Measurements from ENCODE around the gene HAL.

HAL gene

DNA sequence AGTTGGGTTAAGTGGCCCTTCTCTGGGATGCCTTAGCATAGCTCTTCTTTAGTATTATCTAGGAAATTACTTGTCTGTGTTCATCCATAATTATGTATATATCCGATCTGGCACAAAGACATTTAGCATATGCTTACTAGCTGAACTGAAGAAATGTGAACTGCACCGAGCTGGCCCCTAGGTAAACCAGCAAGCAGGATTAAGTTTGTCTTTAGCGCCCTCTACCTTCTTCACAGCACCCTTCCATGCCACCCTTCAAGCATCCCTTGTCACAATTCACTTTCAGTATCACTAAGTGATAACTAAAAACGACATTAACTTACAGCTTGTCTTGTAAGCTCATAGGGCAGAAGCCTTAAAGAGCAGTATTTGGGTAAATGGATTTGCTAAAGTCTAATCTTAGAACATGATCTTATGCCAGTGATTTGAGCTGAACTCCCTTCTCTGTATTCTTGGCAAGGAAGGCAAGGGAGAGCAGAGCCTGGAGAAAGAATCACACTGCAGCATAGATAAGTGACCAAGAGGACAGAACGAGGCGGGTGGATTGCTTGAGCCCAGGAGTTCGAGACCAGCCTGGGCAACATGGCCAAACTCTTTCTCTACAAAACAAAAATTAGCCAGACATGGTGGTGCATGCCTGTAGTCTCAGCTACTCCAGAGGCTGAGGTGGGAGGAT lies 2.6 kb upstream of the HAL start:
- no peak overlapping the region for H3K27ac ChIP-seq (ENCODE audit: extremely low read depth, low read depth, low read length)
- no peaks in the 10 kb centered on the region for H3K4me1 ChIP-seq (ENCODE audit: control insufficient read depth, insufficient read depth, low read length)
- H3K4me3 ChIP-seq (ENCODE audit: low read depth, low read length): no peak overlapping the region
- peaks cover 21 to 32% of the 10 kb centered on the region in 2 experiments for H3K36me3 ChIP-seq (ENCODE audit: control insufficient read depth in 2 of 2, insufficient read depth in 1 of 2, low read length in 2 of 2)
- H3K9me3 ChIP-seq (ENCODE audit: control insufficient read depth, insufficient read depth, low read depth, low read length): no peaks in the 10 kb centered on the region
- ChIA-PET CTCF (interaction anchor here (0.6 to 5.6 kb wide), 46 partner anchors 9 to 1873 kb away, joined by 3 to 58 read pairs (median 4); partner anchors contain the start of genes AMDHD1 and CCDC38), POLR2A (interaction anchor here (2.3 kb wide), 1 partner anchor 37 kb away, joined by 10 read pairs; the partner anchor contains the start of gene LTA4H)
- TF ChIP-seq ZNF16 (tag by site-specific recombination; IDR thresholded peaks at IDR 0.05; ENCODE audit: low read depth) (no peak), ZNF292 (tag by site-specific recombination; IDR thresholded peaks at IDR 0.05; ENCODE audit: borderline replicate concordance, low read depth) (no peak), ZNF274 (IDR thresholded peaks at IDR 0.05; ENCODE audit: low read length) (no peak), ZNF274 (tag by site-specific recombination; IDR thresholded peaks at IDR 0.05; ENCODE audit: borderline replicate concordance) (no peak), ZNF24 (tag by site-specific recombination; IDR thresholded peaks at IDR 0.05) (no peak; the same call in 1 of the 2 replicates), ZNF660 (tag by site-specific recombination; IDR thresholded peaks at IDR 0.05) (peak; percentile 37; the same call in 1 of the 2 replicates), YY1 (tag by site-specific recombination; IDR thresholded peaks at IDR 0.05) (no peak), ZNF76 (tag by site-specific recombination; IDR thresholded peaks at IDR 0.05; ENCODE audit: borderline replicate concordance, low read depth) (no peak), RBAK (tag by site-specific recombination; IDR thresholded peaks at IDR 0.05) (no peak), ZEB2 (tag by site-specific recombination; IDR thresholded peaks at IDR 0.05) (no peak), ZNF138 (tag by site-specific recombination; IDR thresholded peaks at IDR 0.05; ENCODE audit: borderline replicate concordance) (no peak), BCL11B (tag by site-specific recombination; IDR thresholded peaks at IDR 0.05; ENCODE audit: low read depth) (no peak), EGR2 (tag by site-specific recombination; IDR thresholded peaks at IDR 0.05; ENCODE audit: low read depth) (no peak), PRDM1 (tag by site-specific recombination; IDR thresholded peaks at IDR 0.05) (peak; percentile 87), TCF7L2 (IDR thresholded peaks at IDR 0.05; ENCODE audit: borderline replicate concordance, low read depth, low read length) (no peak), ZIC2 (tag by site-specific recombination; IDR thresholded peaks at IDR 0.05) (no peak), ZNF585B (tag by site-specific recombination; IDR thresholded peaks at IDR 0.05) (peak; percentile 63), ZSCAN23 (tag by site-specific recombination; IDR thresholded peaks at IDR 0.05) (no peak), ZFP3 (tag by site-specific recombination; IDR thresholded peaks at IDR 0.05; ENCODE audit: low read depth) (no peak), ZNF830 (tag by site-specific recombination; IDR thresholded peaks at IDR 0.05; ENCODE audit: low read depth) (no peak), ZNF433 (tag by site-specific recombination; IDR thresholded peaks at IDR 0.05; ENCODE audit: low read depth) (no peak), ZBTB17 (tag by site-specific recombination; IDR thresholded peaks at IDR 0.05) (peak; percentile 89), ZNF132 (tag by site-specific recombination; IDR thresholded peaks at IDR 0.05; ENCODE audit: borderline replicate concordance) (no peak), OSR2 (tag by site-specific recombination; IDR thresholded peaks at IDR 0.05) (no peak), ZNF214 (tag by site-specific recombination; IDR thresholded peaks at IDR 0.05; ENCODE audit: borderline replicate concordance) (no peak), ZNF239 (tag by site-specific recombination; IDR thresholded peaks at IDR 0.05) (no peak), ZNF529 (tag by site-specific recombination; IDR thresholded peaks at IDR 0.05; ENCODE audit: insufficient replicate concordance) (no peak), ZBTB8A (tag by site-specific recombination; IDR thresholded peaks at IDR 0.05) (no peak)
- TF ChIP-seq, protein P1, sequence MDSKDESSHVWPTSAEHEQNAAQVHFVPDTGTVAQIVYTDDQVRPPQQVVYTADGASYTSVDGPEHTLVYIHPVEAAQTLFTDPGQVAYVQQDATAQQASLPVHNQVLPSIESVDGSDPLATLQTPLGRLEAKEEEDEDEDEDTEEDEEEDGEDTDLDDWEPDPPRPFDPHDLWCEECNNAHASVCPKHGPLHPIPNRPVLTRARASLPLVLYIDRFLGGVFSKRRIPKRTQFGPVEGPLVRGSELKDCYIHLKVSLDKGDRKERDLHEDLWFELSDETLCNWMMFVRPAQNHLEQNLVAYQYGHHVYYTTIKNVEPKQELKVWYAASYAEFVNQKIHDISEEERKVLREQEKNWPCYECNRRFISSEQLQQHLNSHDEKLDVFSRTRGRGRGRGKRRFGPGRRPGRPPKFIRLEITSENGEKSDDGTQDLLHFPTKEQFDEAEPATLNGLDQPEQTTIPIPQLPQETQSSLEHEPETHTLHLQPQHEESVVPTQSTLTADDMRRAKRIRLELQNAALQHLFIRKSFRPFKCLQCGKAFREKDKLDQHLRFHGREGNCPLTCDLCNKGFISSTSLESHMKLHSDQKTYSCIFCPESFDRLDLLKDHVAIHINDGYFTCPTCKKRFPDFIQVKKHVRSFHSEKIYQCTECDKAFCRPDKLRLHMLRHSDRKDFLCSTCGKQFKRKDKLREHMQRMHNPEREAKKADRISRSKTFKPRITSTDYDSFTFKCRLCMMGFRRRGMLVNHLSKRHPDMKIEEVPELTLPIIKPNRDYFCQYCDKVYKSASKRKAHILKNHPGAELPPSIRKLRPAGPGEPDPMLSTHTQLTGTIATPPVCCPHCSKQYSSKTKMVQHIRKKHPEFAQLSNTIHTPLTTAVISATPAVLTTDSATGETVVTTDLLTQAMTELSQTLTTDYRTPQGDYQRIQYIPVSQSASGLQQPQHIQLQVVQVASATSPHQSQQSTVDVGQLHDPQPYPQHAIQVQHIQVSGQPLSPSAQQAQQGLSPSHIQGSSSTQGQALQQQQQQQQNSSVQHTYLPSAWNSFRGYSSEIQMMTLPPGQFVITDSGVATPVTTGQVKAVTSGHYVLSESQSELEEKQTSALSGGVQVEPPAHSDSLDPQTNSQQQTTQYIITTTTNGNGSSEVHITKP (tag by site-specific recombination; IDR thresholded peaks at IDR 0.05): no peak
- TF ChIP-seq, protein P2, sequence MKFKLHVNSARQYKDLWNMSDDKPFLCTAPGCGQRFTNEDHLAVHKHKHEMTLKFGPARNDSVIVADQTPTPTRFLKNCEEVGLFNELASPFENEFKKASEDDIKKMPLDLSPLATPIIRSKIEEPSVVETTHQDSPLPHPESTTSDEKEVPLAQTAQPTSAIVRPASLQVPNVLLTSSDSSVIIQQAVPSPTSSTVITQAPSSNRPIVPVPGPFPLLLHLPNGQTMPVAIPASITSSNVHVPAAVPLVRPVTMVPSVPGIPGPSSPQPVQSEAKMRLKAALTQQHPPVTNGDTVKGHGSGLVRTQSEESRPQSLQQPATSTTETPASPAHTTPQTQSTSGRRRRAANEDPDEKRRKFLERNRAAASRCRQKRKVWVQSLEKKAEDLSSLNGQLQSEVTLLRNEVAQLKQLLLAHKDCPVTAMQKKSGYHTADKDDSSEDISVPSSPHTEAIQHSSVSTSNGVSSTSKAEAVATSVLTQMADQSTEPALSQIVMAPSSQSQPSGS (tag by site-specific recombination; IDR thresholded peaks at IDR 0.05; ENCODE audit: low read depth): no peak
- TF ChIP-seq, protein P3, sequence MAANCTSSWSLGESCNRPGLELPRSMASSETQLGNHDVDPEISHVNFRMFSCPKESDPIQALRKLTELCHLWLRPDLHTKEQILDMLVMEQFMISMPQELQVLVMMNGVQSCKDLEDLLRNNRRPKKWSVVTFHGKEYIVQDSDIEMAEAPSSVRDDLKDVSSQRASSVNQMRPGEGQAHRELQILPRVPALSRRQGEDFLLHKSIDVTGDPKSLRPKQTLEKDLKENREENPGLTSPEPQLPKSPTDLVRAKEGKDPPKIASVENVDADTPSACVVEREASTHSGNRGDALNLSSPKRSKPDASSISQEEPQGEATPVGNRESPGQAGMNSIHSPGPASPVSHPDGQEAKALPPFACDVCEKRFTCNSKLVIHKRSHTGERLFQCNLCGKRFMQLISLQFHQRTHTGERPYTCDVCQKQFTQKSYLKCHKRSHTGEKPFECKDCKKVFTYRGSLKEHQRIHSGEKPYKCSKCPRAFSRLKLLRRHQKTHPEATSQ (tag by site-specific recombination; IDR thresholded peaks at IDR 0.05): no peak
- TF ChIP-seq, protein P4, sequence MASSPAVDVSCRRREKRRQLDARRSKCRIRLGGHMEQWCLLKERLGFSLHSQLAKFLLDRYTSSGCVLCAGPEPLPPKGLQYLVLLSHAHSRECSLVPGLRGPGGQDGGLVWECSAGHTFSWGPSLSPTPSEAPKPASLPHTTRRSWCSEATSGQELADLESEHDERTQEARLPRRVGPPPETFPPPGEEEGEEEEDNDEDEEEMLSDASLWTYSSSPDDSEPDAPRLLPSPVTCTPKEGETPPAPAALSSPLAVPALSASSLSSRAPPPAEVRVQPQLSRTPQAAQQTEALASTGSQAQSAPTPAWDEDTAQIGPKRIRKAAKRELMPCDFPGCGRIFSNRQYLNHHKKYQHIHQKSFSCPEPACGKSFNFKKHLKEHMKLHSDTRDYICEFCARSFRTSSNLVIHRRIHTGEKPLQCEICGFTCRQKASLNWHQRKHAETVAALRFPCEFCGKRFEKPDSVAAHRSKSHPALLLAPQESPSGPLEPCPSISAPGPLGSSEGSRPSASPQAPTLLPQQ (tag by site-specific recombination; IDR thresholded peaks at IDR 0.05): no peak
